Stomach (tissue), 4 donors: ENCODE measurements around the gene DUSP8.

Experiments
- EP300 ChIP-seq: sonication (generic); formaldehyde crosslinking; IDR thresholded peaks from one replicate; pipeline ENCODE4 v1.6.1; 2017; ENCODE audit warnings: antibody characterized with exemption
- POLR2A ChIP-seq, 4 donors: fragments of 450-650 bp; IDR thresholded peaks; one replicate each; pipeline ENCODE4 v1.6.1; 2016; ENCODE audit warnings: antibody characterized with exemption in 4 of 4, control low read depth in 2 of 4, mild to moderate bottlenecking in 1 of 4, moderate library complexity in 1 of 4
- POLR2AphosphoS5 ChIP-seq, 3 donors: sonication (generic); formaldehyde crosslinking; IDR thresholded peaks; one replicate each; pipeline ENCODE4 v1.6.1; 2016; ENCODE audit warnings: antibody characterized with exemption in 3 of 3
- TF ChIP-seq, protein P1 (sequence below), 7 experiments: fragments of 450-650 bp in 4 of 7; fragments of 200-600 bp in 3 of 7; sonication (generic) in 3 of 7; IDR thresholded peaks; one replicate each; pipeline ENCODE4 v1.5.1; 2016 to 2019; ENCODE audit warnings: antibody characterized with exemption in 7 of 7, control low read depth in 2 of 7, mild to moderate bottlenecking in 1 of 7

DNA sequence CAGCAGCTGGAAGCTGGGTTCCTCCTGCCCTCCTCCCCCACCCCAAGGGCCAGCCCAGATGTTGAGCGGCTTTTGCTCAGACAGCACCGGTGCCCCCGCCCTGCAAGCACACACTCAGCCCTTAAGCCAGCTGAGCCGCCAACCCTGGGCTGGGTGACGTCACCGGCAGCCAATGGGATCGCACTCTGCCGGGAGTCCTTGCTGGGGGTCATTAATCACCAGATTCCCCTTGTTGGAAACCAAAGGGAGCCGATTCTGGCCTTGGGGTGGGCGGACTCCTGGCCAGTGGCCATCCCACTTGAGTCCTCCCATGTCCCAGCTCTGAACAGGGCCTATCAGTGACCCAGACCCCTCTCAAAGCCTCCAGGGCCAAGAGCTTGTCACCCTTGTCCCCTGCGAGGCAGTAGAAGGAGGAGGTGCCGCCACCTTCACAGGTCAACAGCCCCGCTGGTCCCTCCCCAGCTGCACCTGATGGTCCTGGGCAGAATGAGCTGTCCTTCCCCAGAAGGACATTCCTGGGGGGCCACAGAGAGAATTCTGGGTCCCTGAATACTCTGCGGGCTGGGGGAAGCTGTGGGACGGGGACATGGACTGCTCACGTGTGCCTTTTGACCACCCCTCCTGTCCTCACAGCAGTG lies 7.4 kb downstream of the DUSP8 start:
- TF ChIP-seq POLR2AphosphoS5 (IDR thresholded peaks at IDR 0.05) (no peak), POLR2A (IDR thresholded peaks at IDR 0.05) (no peak), EP300 (no peak)
- TF ChIP-seq, protein P1, sequence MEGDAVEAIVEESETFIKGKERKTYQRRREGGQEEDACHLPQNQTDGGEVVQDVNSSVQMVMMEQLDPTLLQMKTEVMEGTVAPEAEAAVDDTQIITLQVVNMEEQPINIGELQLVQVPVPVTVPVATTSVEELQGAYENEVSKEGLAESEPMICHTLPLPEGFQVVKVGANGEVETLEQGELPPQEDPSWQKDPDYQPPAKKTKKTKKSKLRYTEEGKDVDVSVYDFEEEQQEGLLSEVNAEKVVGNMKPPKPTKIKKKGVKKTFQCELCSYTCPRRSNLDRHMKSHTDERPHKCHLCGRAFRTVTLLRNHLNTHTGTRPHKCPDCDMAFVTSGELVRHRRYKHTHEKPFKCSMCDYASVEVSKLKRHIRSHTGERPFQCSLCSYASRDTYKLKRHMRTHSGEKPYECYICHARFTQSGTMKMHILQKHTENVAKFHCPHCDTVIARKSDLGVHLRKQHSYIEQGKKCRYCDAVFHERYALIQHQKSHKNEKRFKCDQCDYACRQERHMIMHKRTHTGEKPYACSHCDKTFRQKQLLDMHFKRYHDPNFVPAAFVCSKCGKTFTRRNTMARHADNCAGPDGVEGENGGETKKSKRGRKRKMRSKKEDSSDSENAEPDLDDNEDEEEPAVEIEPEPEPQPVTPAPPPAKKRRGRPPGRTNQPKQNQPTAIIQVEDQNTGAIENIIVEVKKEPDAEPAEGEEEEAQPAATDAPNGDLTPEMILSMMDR (IDR thresholded peaks at IDR 0.05) = no peak
